ENCODE measurements around the gene MAPK1IP1L. TPM values are rescaled to one million over a fixed set of nuclear protein-coding genes. Genes with fewer than 3 reads are reported as not detected.
"Not testable (repeated sequence)": the region's sequence is repeated elsewhere in the genome, so short reads cannot be mapped to it uniquely, and the experiment has no call there.

Gene MAPK1IP1L
- total RNA-seq = 68.2 TPM
- long read RNA-seq, partial matches to known transcripts = 29 of 156 reads
- long read RNA-seq, other reads (novel, unspliced or antisense) = 127 of 156 reads

DNA sequence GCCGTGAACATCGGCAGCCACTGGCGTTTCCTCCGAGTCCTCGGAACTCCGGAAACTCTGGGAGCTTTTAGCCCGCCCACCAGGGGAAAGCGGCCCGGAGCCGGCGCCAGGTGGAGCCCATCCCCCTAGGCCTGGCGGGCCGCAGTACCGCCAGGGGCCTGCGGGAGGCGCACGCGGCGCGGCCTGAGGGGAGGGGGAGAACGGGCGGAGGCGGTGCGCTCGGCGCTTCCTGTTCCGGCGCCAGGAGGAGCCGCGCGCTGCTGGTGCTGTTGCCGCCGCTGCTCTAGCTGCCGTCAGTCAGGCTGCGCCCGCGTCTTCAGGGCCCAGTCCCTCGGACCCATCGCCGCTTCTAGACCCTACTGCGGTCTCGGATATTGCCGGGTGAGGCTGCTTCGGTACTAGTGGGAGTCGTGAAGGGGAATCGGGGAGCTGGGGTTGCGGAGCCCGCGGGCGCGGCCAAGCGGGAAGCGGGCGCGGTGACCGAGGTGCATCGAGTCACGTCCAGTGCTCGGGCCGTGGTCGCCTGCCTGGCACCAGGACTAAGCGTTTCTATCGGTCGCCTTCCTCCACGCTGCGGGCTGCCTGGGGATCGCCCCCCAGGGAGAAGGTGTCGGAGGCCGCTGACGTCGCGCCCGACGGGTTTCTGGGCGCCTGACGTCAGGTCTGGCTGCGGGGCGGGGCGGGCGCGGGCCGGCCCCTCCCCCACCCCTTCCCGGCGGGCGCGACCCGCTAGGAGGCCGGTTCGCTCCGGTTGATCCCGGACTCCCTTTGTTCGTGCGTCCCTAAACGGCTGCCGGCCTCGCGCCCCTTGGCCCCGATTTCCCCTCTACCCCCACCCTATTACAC lies at the start of gene MAPK1IP1L:
Gene MAPK1IP1L (plus strand): TSS at position 225 of the 846 bp plus-strand sequence. CDS start 10,037 bp downstream, outside the sequence.
- intact Hi-C loops (cut with micrococcal nuclease) = no loop called here
- peaks cover 56% of the 10 kb centered on the region for H3K4me1 ChIP-seq
- TF ChIP-seq, protein P1, sequence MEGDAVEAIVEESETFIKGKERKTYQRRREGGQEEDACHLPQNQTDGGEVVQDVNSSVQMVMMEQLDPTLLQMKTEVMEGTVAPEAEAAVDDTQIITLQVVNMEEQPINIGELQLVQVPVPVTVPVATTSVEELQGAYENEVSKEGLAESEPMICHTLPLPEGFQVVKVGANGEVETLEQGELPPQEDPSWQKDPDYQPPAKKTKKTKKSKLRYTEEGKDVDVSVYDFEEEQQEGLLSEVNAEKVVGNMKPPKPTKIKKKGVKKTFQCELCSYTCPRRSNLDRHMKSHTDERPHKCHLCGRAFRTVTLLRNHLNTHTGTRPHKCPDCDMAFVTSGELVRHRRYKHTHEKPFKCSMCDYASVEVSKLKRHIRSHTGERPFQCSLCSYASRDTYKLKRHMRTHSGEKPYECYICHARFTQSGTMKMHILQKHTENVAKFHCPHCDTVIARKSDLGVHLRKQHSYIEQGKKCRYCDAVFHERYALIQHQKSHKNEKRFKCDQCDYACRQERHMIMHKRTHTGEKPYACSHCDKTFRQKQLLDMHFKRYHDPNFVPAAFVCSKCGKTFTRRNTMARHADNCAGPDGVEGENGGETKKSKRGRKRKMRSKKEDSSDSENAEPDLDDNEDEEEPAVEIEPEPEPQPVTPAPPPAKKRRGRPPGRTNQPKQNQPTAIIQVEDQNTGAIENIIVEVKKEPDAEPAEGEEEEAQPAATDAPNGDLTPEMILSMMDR (IDR thresholded peaks at IDR 0.05; ENCODE audit: borderline replicate concordance) = peak; percentile 100

DNA sequence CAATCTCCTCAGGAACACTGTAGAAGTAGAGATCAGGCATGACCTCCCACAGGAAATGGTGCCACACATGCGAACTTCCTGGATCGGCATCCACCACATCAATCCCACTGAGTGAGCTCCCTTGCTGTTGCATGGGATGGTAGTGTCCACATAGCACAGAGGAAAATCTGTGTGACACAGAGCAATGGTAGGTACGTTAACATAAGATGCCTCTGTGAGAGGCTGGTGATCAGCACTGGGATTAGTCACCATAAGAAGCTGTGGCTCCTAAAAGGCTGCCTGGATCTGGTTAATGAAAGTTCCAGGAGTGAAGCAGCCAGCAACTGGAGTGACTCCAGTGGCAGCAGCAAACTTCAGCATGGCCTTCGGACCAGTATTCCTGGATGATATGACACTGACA lies 46.4 kb upstream of the MAPK1IP1L start:
- no peaks in the 10 kb centered on the region for H3K4me1 ChIP-seq
- no peak for DNase-seq
- no peaks in the 10 kb centered on the region for H3K9me3 ChIP-seq (replicated peaks)
- intact Hi-C loops (cut with micrococcal nuclease) = no loop called here
- no peaks in the 10 kb centered on the region for H3K27me3 ChIP-seq (ENCODE audit: low read depth)
- H3K4me3 ChIP-seq = no peak overlapping the region
- H3K27ac ChIP-seq (replicated peaks) = no peak overlapping the region
- H3K36me3 ChIP-seq = no peaks in the 10 kb centered on the region
- TF ChIP-seq, protein P1 (IDR thresholded peaks at IDR 0.05; ENCODE audit: borderline replicate concordance) = no peak

More for the DNA sequence above, at the start of gene MAPK1IP1L:
- H3K9me3 ChIP-seq (replicated peaks) = no peaks in the 10 kb centered on the region
- no peaks in the 10 kb centered on the region for H3K27me3 ChIP-seq (ENCODE audit: low read depth)
- peak within 1 kb of the TSS; percentile 99 for H3K27ac ChIP-seq (replicated peaks)
- DNase-seq = peak; percentile 89
- peaks cover 19% of the 10 kb centered on the region for H3K36me3 ChIP-seq
- peak within 1 kb of the TSS; percentile 91 for H3K4me3 ChIP-seq

DNA sequence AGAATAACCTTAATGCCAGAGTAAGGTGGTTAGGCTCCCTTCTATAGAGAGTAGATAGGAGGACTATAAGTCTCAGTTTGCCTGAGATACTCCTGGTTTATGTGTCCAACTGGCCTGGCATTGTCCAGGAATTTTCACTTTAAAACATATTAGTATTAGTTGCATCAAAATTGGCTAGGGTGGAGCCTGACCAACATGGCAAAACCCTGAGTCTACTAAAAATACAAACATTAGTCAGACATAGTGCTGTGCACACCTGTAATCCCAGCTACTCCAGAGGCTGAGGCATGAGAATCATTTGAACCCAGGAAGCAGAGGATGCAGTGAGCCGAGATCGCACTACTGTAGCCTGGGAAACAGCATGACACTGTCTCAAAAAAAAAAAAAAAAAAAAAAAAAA lies 36.4 kb upstream of the MAPK1IP1L start:
- no peak for DNase-seq
- Histone ChIP-seq H3K9me3 (replicated peaks) (no peaks in the 10 kb centered on the region), H3K4me3 (no peak overlapping the region), H3K36me3 (no peaks in the 10 kb centered on the region), H3K27ac (replicated peaks) (no peak overlapping the region), H3K4me1 (no peaks in the 10 kb centered on the region), H3K27me3 (ENCODE audit: low read depth) (no peaks in the 10 kb centered on the region)
- intact Hi-C loops (cut with micrococcal nuclease) = no loop called here
- TF ChIP-seq, protein P1 (IDR thresholded peaks at IDR 0.05; ENCODE audit: borderline replicate concordance) = no peak

DNA sequence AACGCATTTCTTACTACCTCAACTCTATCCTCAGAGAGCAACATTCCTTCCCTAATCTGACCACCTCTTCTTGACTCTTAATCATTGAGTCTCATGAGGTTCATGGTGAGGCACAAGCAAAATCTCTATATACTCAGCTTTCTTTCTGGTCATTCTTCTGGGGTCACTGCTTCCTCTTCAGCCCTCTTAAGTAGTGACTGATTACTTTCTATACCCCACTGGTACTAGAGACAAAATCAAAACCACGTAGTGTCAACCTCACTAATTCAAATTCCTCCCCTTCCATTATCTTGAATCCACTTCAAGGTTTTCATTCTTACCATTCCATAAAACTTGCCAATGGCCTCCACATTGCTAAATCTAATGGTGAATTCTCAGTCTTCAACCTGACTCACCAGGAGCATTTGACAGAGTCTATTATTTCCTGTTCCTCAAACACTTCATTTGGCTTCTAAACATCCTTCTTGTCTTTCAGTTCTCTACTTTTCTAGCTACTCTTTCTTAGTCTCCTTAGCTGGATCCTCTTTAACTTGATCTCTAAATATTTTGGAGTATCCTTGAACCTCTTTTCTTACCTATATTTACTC lies 31.4 kb upstream of the MAPK1IP1L start:
- intact Hi-C loops (cut with micrococcal nuclease) = no loop called here
- no peak for DNase-seq
- Histone ChIP-seq H3K27me3 (ENCODE audit: low read depth) (no peaks in the 10 kb centered on the region), H3K9me3 (replicated peaks) (no peaks in the 10 kb centered on the region), H3K27ac (replicated peaks) (no peak overlapping the region), H3K4me1 (no peaks in the 10 kb centered on the region), H3K4me3 (no peak overlapping the region), H3K36me3 (no peaks in the 10 kb centered on the region)
- TF ChIP-seq, protein P1 (IDR thresholded peaks at IDR 0.05; ENCODE audit: borderline replicate concordance) = no peak

DNA sequence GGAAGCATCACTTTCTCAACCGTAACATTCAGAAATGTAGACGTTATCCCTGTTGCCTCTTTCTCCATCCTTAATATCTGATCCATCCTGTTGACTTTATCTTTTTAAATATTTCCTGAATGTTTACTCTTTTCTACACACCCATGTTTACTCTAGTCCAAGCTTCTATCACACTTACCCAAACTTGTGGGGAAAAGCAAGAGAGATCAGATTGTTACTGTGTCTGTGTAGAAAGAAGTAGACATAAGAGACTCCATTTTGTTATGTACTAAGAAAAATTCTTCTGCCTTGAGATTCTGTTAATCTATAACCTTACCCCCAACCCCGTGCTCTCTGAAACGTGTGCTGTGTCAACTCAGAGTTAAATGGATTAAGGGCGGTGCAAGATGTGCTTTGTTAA lies 27.1 kb upstream of the MAPK1IP1L start:
- DNase-seq; H3K9me3 ChIP-seq (replicated peaks); H3K27me3 ChIP-seq (ENCODE audit: low read depth); H3K27ac ChIP-seq (replicated peaks); H3K36me3 ChIP-seq; H3K4me3 ChIP-seq; intact Hi-C loops (cut with micrococcal nuclease): not testable (repeated sequence)
- H3K4me1 ChIP-seq = peaks cover 36% of the 10 kb centered on the region

DNA sequence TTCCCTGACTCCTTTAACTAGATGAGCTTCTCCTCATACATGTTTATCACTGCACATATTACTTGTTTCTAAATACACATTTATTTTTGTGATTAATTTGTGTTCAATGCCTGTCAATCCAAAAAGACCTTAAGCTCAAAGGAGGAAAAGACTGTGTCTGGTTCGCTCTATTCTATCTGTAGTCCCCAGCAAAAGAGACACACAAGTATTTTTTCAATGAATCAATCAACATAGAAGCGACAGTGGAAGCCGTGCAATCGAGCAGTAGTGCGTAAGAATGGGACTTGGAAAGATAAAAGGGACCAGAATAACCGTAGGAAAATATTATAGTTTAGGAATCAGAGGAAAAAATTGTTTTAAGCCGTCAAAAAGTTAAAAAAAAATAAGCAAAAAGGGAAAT lies 25.5 kb upstream of the MAPK1IP1L start:
- TF ChIP-seq, protein P1 (IDR thresholded peaks at IDR 0.05; ENCODE audit: borderline replicate concordance) = no peak
- Histone ChIP-seq H3K4me1 (peaks cover 49% of the 10 kb centered on the region), H3K4me3 (peak overlapping the region; percentile 82), H3K36me3 (no peaks in the 10 kb centered on the region), H3K27me3 (ENCODE audit: low read depth) (no peaks in the 10 kb centered on the region), H3K9me3 (replicated peaks) (no peaks in the 10 kb centered on the region), H3K27ac (replicated peaks) (no peak overlapping the region)
- intact Hi-C loops (cut with micrococcal nuclease) = no loop called here
- DNase-seq = no peak

Data from left ventricle myocardium inferior (tissue), 1 donor.